KOPT-K1 (cell line): ENCODE measurements around the gene EDA2R.

ENCODE experiments used
- H3K27ac ChIP-seq: fragments of 200-600 bp; sonication (generic); 2 replicates; pipeline ENCODE4 v1.5.1; 2016; ENCODE audit warnings: antibody characterized with exemption, mild to moderate bottlenecking, low read depth, low read length; ENCODE audit not compliant: poor library complexity, severe bottlenecking
- H3K36me3 ChIP-seq: fragments of 200-600 bp; sonication (generic); 2 replicates; pipeline ENCODE4 v1.5.1; 2017; ENCODE audit warnings: antibody characterized with exemption, mild to moderate bottlenecking, low read length, moderate library complexity; ENCODE audit not compliant: insufficient read depth
- H3K9me3 ChIP-seq: fragments of 200-600 bp; sonication (generic); 2 replicates; pipeline ENCODE4 v1.5.1; 2017; ENCODE audit warnings: antibody characterized with exemption, low read length, mild to moderate bottlenecking; ENCODE audit not compliant: insufficient read depth, poor library complexity, severe bottlenecking

The EDA2R gene

GRCh38 chrX:66638591-66639500, at the start of gene EDA2R:
Gene EDA2R (minus strand): TSS chrX:66639078. CDS start chrX:66616020, 23,058 bp downstream.
- Histone ChIP-seq H3K27ac (no peak within 1 kb of the TSS), H3K36me3 (no peaks in the 10 kb centered on the region), H3K9me3 (no peaks in the 10 kb centered on the region)

GRCh38 chrX:66684196-66684595, 45.3 kb upstream of the EDA2R start:
- Histone ChIP-seq H3K36me3 (no peaks in the 10 kb centered on the region), H3K27ac (no peak overlapping the region), H3K9me3 (no peaks in the 10 kb centered on the region)

- Histone ChIP-seq H3K36me3 (no peaks in the 10 kb centered on the region), H3K9me3 (no peaks in the 10 kb centered on the region)
Observed at GRCh38 chrX:66680451-66680850, 41.6 kb upstream of the EDA2R start.

GRCh38 chrX:66677430-66677829, 38.6 kb upstream of the EDA2R start:
- H3K27ac ChIP-seq, result no peak overlapping the region
- H3K9me3 ChIP-seq, result no peaks in the 10 kb centered on the region
- H3K36me3 ChIP-seq, result no peaks in the 10 kb centered on the region

More at GRCh38 chrX:66680451-66680850, 41.6 kb upstream of the EDA2R start:
- H3K27ac ChIP-seq, result no peak overlapping the region

- Histone ChIP-seq H3K36me3 (no peaks in the 10 kb centered on the region), H3K27ac (no peak overlapping the region), H3K9me3 (no peaks in the 10 kb centered on the region)
Observed at GRCh38 chrX:66676990-66677389, 38.1 kb upstream of the EDA2R start.

- H3K27ac ChIP-seq, result no peak overlapping the region
- no peaks in the 10 kb centered on the region for H3K9me3 ChIP-seq
- H3K36me3 ChIP-seq, result no peaks in the 10 kb centered on the region
Observed at GRCh38 chrX:66676413-66676812, 37.5 kb upstream of the EDA2R start.

GRCh38 chrX:66675541-66675940, 36.7 kb upstream of the EDA2R start:
- no peak overlapping the region for H3K27ac ChIP-seq
- no peaks in the 10 kb centered on the region for H3K9me3 ChIP-seq
- H3K36me3 ChIP-seq, result no peaks in the 10 kb centered on the region

GRCh38 chrX:66674506-66674905, 35.6 kb upstream of the EDA2R start:
- Histone ChIP-seq H3K36me3 (no peaks in the 10 kb centered on the region), H3K27ac (no peak overlapping the region), H3K9me3 (no peaks in the 10 kb centered on the region)

GRCh38 chrX:66672106-66672505, 33.2 kb upstream of the EDA2R start:
- Histone ChIP-seq H3K27ac (no peak overlapping the region), H3K36me3 (no peaks in the 10 kb centered on the region), H3K9me3 (no peaks in the 10 kb centered on the region)

GRCh38 chrX:66654411-66654810, 15.5 kb upstream of the EDA2R start:
- H3K9me3 ChIP-seq, result no peaks in the 10 kb centered on the region
- H3K27ac ChIP-seq, result no peak overlapping the region

GRCh38 chrX:66635360-66635759, 3.5 kb downstream of the EDA2R start:
- no peaks in the 10 kb centered on the region for H3K36me3 ChIP-seq
- no peaks in the 10 kb centered on the region for H3K9me3 ChIP-seq
- no peak overlapping the region for H3K27ac ChIP-seq

More at GRCh38 chrX:66654411-66654810, 15.5 kb upstream of the EDA2R start:
- H3K36me3 ChIP-seq, result no peaks in the 10 kb centered on the region

- Histone ChIP-seq H3K36me3 (no peaks in the 10 kb centered on the region), H3K9me3 (no peaks in the 10 kb centered on the region), H3K27ac (no peak overlapping the region)
Observed at GRCh38 chrX:66634272-66634671, 4.6 kb downstream of the EDA2R start.

- Histone ChIP-seq H3K9me3 (no peaks in the 10 kb centered on the region), H3K27ac (no peak overlapping the region), H3K36me3 (no peaks in the 10 kb centered on the region)
Observed at GRCh38 chrX:66633541-66633940, 5.3 kb downstream of the EDA2R start.

GRCh38 chrX:66632981-66633380, 5.9 kb downstream of the EDA2R start:
- H3K36me3 ChIP-seq, result no peaks in the 10 kb centered on the region
- no peak overlapping the region for H3K27ac ChIP-seq
- H3K9me3 ChIP-seq, result no peaks in the 10 kb centered on the region

- Histone ChIP-seq H3K36me3 (no peaks in the 10 kb centered on the region), H3K27ac (no peak overlapping the region), H3K9me3 (no peaks in the 10 kb centered on the region)
Observed at GRCh38 chrX:66632473-66632872, 6.4 kb downstream of the EDA2R start.

- no peaks in the 10 kb centered on the region for H3K9me3 ChIP-seq
- H3K27ac ChIP-seq, result no peak overlapping the region
- H3K36me3 ChIP-seq, result no peaks in the 10 kb centered on the region
Observed at GRCh38 chrX:66625525-66625924, 13.4 kb downstream of the EDA2R start.
